GM12875 (cell line): ENCODE data around the gene ZC3H12C.

Experiments used
- H3K4me3 ChIP-seq: one replicate; pipeline ENCODE4 v1.5.1; 2011; ENCODE audit warnings: low read depth, low read length, control low read depth
- TF ChIP-seq, protein P1 (sequence below): IDR thresholded peaks from 2 replicates; pipeline ENCODE4 v1.5.1; 2011; ENCODE audit warnings: low read depth, mild to moderate bottlenecking, control low read depth, inconsistent platforms, low read length, moderate library complexity, borderline replicate concordance; ENCODE audit not compliant: insufficient read depth

Gene ZC3H12C

DNA sequence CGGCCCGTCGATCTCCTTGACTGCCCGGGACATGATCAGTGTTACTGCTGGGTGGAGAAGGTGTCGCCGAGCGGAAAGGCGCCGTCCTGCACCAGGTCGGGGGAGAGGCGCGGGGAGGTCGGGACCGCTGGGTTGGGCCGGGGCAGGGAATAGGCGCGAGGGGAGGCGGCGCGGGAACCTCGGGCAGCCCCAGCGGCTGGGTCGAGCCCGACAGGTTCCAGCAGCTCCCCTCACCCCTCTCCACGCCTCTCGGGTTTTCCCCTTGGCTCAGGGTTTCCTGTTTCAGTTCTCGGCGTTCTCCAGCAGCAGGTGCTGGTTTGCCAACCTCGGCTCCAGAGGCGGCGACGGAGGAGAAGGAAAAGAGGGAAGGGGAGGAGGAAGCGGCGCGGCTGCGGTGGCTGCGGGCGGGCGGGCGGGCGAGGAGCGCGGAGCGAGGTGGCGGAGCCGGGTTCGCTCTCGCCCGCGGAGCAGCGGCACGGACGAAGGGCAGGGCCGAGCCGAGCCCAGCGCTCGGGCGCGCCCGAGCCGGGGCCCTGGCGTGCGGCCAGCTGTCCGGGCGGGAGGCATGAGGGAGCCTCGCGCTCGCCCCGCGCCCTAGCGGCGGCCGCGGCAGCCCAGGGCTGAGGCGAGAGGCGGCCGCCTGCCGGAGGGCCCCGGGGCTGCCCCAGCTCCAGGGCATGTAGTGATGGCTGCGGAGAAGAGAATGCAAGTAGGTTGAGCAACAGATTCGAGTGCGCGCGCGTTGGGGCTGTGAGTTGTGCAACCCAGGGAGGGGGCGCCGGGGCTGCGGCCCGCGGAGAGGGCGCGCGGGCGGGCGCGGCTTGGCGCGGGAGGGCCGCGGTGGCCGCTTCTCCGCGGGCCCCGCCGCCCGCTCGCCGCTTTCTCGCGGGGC is at the start of gene ZC3H12C:
Gene ZC3H12C (plus strand): TSS at position 878 of the 892 bp plus-strand sequence. CDS start 20 bp downstream, outside the sequence.
- TF ChIP-seq, protein P1, sequence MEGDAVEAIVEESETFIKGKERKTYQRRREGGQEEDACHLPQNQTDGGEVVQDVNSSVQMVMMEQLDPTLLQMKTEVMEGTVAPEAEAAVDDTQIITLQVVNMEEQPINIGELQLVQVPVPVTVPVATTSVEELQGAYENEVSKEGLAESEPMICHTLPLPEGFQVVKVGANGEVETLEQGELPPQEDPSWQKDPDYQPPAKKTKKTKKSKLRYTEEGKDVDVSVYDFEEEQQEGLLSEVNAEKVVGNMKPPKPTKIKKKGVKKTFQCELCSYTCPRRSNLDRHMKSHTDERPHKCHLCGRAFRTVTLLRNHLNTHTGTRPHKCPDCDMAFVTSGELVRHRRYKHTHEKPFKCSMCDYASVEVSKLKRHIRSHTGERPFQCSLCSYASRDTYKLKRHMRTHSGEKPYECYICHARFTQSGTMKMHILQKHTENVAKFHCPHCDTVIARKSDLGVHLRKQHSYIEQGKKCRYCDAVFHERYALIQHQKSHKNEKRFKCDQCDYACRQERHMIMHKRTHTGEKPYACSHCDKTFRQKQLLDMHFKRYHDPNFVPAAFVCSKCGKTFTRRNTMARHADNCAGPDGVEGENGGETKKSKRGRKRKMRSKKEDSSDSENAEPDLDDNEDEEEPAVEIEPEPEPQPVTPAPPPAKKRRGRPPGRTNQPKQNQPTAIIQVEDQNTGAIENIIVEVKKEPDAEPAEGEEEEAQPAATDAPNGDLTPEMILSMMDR: peak; percentile 69
- H3K4me3 ChIP-seq: peak within 1 kb of the TSS; percentile 98

DNA sequence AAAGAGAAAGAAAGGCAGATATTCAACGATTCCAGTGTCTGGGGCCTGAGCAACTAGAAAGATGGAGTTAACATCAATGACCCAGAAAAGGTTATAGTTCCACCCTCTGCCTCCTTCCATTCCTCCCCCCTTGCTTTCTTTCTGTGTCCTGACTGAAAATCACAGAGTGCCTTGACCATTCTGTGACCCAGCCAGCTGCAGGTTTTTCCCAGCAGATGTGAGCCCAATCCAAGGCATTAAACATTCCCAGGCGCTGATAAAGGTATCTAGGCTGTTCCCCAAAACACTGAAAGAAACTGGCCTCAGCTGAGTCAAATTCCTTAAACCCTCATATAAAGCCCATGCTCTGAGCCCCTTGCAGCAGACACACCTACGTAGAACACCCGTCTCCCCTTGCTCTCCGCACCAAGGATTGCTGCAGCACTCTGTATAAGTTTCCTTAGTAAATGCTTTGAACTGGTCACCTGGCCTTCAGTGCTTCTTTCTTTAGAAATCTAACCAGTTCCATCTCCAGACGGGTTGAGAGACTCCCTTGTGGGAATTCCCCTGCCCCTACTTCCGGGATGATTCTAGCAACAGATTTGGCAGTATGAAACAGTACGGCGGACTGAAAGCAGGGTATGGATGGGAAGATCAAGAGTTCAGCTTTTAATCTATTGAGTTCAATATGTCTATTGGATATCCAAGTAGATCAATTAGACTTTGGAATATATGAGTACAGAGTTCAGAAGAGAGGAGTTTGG is 48.8 kb upstream of the ZC3H12C start:
- TF ChIP-seq, protein P1: no peak
- H3K4me3 ChIP-seq: no peak overlapping the region

DNA sequence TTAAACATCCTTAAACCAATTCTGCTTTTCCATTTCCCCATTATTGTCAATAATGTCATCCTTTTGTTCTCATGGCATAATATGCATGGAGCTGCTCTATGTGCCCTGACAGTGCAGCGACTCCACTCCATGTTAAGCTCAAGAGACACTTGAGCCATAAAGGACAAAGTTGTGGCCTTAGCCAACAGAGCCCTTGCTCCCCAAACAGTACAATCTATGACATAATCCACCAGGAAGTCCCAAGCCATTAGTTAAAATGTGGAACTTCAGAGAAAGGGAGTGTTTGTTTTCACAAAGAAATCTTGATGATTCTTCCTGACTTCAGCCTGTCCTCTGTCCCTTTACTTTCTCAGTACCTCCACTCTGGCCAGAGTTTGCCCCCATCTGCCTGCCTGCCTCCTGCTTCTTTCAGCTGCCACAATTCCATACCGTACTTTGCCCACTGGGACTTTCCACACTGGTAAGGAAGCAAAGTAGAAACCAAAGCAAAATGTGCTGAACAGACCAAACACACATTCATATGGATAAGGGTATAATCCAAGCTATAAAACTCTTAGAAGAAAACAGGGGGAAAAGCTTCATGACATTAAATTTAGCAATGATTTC is 46.3 kb upstream of the ZC3H12C start:
- TF ChIP-seq, protein P1: no peak
- no peak overlapping the region for H3K4me3 ChIP-seq

DNA sequence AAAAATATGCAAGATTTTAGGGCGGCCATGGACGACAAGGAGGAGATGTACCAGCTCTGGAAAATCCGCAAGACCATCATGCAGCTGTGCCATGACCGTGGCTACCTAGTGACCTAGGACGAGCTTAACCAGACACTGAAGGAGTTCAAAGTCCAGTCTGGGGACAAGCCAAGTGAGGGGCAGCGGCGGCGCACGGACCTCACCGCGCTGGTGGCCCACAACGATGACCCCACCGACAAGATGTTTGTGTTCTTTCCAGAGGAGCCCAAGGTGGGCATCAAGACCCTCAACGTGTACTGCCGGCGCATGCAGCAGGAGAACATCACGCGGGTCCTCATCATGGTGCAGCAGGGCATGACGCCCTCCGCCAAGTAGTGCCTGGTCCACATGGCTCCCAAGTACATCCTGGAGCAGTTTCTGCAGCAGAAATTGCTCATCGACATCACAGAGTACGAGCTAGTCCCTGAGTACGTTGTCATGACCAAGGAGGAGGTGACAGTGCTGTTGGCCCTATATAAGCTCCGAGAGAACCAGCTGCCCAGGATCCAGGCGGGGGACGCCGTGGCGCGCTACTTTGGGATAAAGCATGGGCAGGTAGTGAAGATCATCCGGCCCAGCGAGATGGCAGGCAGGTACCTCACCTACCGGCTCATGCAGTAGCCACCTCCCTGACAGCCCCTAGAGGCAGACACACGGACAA is 43.5 kb upstream of the ZC3H12C start:
- no peak overlapping the region for H3K4me3 ChIP-seq
- TF ChIP-seq, protein P1: no peak

DNA sequence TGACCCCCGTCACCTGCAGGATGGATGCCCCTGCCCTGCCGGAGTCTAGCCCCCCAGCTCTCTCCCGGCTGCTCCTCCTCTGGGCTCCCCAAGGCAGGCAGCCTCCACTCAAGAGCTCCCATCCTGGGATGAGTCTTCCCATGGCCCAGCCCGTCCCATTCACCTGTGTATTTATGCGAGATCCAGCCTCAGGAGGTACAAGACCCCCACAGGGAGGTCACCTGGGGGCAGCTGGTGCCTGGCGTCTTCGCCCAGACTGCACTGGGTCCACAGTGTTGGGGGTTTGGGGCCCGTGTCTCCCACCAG is 43.0 kb upstream of the ZC3H12C start:
- no peak overlapping the region for H3K4me3 ChIP-seq
- TF ChIP-seq, protein P1: no peak

DNA sequence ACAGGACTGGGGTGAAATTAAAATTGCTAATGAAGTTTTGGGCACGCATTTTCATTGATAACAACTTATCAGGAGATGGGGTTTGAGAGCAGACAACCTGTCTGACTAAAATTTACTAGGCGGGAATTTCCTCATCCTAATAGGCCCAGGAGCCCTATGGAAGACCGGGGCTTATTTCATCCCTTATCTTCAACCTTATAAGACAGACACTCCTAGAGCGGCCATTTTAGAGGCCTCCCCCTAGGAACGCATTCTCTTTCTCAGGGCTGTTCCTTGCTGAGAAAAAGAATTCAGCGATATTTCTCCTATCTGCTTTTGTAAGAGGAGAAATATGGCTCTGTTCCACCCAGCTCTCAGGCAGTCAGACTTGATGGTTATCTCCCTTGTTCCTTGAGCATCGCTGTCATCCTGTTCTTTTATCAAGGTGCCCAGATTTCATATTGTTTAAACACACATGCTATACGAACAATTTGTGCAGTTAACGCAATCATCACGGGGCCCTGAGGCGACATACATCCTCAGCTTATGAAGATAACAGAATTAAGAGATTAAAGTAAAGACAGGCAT is 39.3 kb upstream of the ZC3H12C start:
- TF ChIP-seq, protein P1: no peak
- H3K4me3 ChIP-seq: no peak overlapping the region
